HepG2 (cell line): Measurements from ENCODE around the gene MYOM1. TPM values are rescaled to one million over a fixed set of nuclear protein-coding genes. Genes with fewer than 3 reads are reported as not detected.

ENCODE experiments used
- ATAC-seq: fragments of 200-7000 bp; cut with Tn5 transposase; 3 replicates; pipeline ENCODE4 v1.9.1; 2020; ENCODE audit warnings: mild to moderate bottlenecking, moderate library complexity
- BruUV-seq: library from RNA; stranded (reverse); fragments of 400-500 nt; replicated peaks from 2 replicates; lab custom pipeline; 2021; lab: Mats Ljungman, UMichigan
- CTCF ChIA-PET: fragments of 300-600 bp; formaldehyde crosslinking; extraction: SDS; loops from one replicate; lab custom pipeline; 2021; ENCODE audit warnings: low total read pairs, inconsistent platforms, low intra/inter-chr PET ratio; lab: Yijun Ruan, JAX
- POLR2A ChIA-PET: fragments of 350-600 bp; sonication (Branson Sonifier 250); formaldehyde crosslinking; loops from one replicate; lab custom pipeline; 2020; ENCODE audit warnings: antibody characterized with exemption, inconsistent platforms; lab: Yijun Ruan, JAX
- DNase-seq: peaks from one replicate; pipeline ENCODE4 v3.0.0-alpha.2; 2015; ENCODE audit warnings: low spot score
- FAIRE-seq: peaks from 3 replicates; lab custom pipeline; 2011; peaks lifted over from hg19 to GRCh38; lab: Jason Lieb, UNC
- H2AFZ ChIP-seq: one replicate; pipeline ENCODE4 v1.6.1; 2011; ENCODE audit warnings: low read length, inconsistent platforms
- H3K27ac ChIP-seq: fragments of 300-600 bp; 3 replicates; pipeline ENCODE4 v1.8.0; 2011; ENCODE audit warnings: mixed run types, mild to moderate bottlenecking, mixed read lengths, low read length, inconsistent platforms; ENCODE audit not compliant: insufficient read depth; ENCODE audit errors: extremely low read length
- H3K27me3 ChIP-seq, 2 experiments: fragments of 200-600 bp in 1 of 2; 2 replicates in 1 of 2; 3 replicates in 1 of 2; pipeline versions ENCODE4 v1.6.0 to v1.8.0; 2011; ENCODE audit warnings: low read length in 2 of 2, mild to moderate bottlenecking in 2 of 2, moderate library complexity in 2 of 2, inconsistent platforms in 1 of 2; ENCODE audit not compliant: insufficient read depth in 2 of 2, control insufficient read depth in 1 of 2
- H3K36me3 ChIP-seq, 2 experiments: fragments of 200-600 bp in 1 of 2; replicated peaks in 1 of 2; 2 replicates in 1 of 2; 3 replicates in 1 of 2; pipeline versions ENCODE4 v1.5.1 to v1.8.0; 2011; ENCODE audit warnings: low read length in 2 of 2, inconsistent platforms in 1 of 2; ENCODE audit not compliant: insufficient read depth in 2 of 2, control insufficient read depth in 1 of 2
- H3K4me1 ChIP-seq: 2 replicates; pipeline ENCODE4 v1.5.1; 2012; ENCODE audit warnings: low read length, inconsistent platforms; ENCODE audit not compliant: insufficient read depth
- H3K4me2 ChIP-seq: 2 replicates; pipeline ENCODE4 v1.6.0; 2011; ENCODE audit warnings: low read depth, low read length, inconsistent platforms
- H3K4me3 ChIP-seq, 3 experiments: fragments of 200-600 bp in 1 of 3; sonication (generic), shearing (Covaris generic) in 1 of 3; replicated peaks in 1 of 3; 2 replicates each; pipeline ENCODE4 v1.5.1; 2011 to 2016; ENCODE audit warnings: low read length in 3 of 3, inconsistent platforms in 2 of 3, low read depth in 2 of 3, mild to moderate bottlenecking in 2 of 3, control low read depth in 1 of 3, mixed read lengths in 1 of 3; ENCODE audit not compliant: insufficient read depth in 1 of 3
- H3K79me2 ChIP-seq: one replicate; pipeline ENCODE4 v1.6.1; 2011; ENCODE audit warnings: low read length, inconsistent platforms; ENCODE audit not compliant: insufficient read depth
- H3K9ac ChIP-seq: 2 replicates; pipeline ENCODE4 v1.6.0; 2011; ENCODE audit warnings: mild to moderate bottlenecking, low read depth, low read length, inconsistent platforms; ENCODE audit not compliant: insufficient read depth
- H3K9me3 ChIP-seq: 2 replicates; pipeline ENCODE4 v1.5.1; 2012; ENCODE audit warnings: mild to moderate bottlenecking, low read length
- H4K20me1 ChIP-seq: 2 replicates; pipeline ENCODE4 v1.6.0; 2011; ENCODE audit warnings: inconsistent platforms, mild to moderate bottlenecking, low read length, moderate library complexity; ENCODE audit not compliant: insufficient read depth
- HIVEP1 ChIP-seq: sonication (generic); formaldehyde crosslinking; IDR thresholded peaks from 2 replicates; pipeline ENCODE4 v1.4.0; 2020; ENCODE audit warnings: mild to moderate bottlenecking, missing genetic modification reagents
- MBNL3 ChIP-seq: fragments of 250-450 bp; sonication (Bioruptor Pico); conservative IDR thresholded peaks from 2 replicates; pipeline ENCODE4 v1.8.0; 2022; ENCODE audit warnings: mild to moderate bottlenecking, inconsistent platforms
- SIX1 ChIP-seq: sonication (generic); formaldehyde crosslinking; IDR thresholded peaks from 2 replicates; pipeline ENCODE4 v1.4.0; 2020; ENCODE audit warnings: missing genetic modification reagents, borderline replicate concordance
- TARDBP ChIP-seq: sonication (generic); formaldehyde crosslinking; IDR thresholded peaks from 2 replicates; pipeline ENCODE4 v1.8.0; 2022; ENCODE audit warnings: mild to moderate bottlenecking, missing genetic modification reagents
- TCF7L2 ChIP-seq: IDR thresholded peaks from 2 replicates; pipeline ENCODE4 v1.6.1; 2011; ENCODE audit warnings: mild to moderate bottlenecking, low read depth, low read length, moderate library complexity
- TEAD2 ChIP-seq: sonication (generic); formaldehyde crosslinking; IDR thresholded peaks from 2 replicates; pipeline ENCODE4 v1.9.0; 2021; ENCODE audit warnings: missing genetic modification reagents
- ZBTB34 ChIP-seq: sonication (generic); formaldehyde crosslinking; IDR thresholded peaks from 2 replicates; pipeline ENCODE4 v1.8.0; 2022; ENCODE audit warnings: mild to moderate bottlenecking, missing genetic modification reagents
- ZBTB38 ChIP-seq: sonication (generic); formaldehyde crosslinking; IDR thresholded peaks from 2 replicates; pipeline ENCODE4 v1.5.1; 2020; ENCODE audit warnings: mild to moderate bottlenecking, missing genetic modification reagents
- ZC3H4 ChIP-seq: sonication (generic); formaldehyde crosslinking; IDR thresholded peaks from 2 replicates; pipeline ENCODE4 v1.4.0; 2020; ENCODE audit warnings: missing genetic modification reagents, borderline replicate concordance
- ZMAT3 ChIP-seq: sonication (generic); formaldehyde crosslinking; conservative IDR thresholded peaks from 2 replicates; pipeline ENCODE4 v1.7.0; 2021; ENCODE audit warnings: missing genetic modification reagents
- ZNF224 ChIP-seq: sonication (generic); formaldehyde crosslinking; IDR thresholded peaks from 2 replicates; pipeline ENCODE4 v1.5.0; 2020; ENCODE audit warnings: mild to moderate bottlenecking, missing genetic modification reagents
- ZNF496 ChIP-seq: sonication (generic); formaldehyde crosslinking; IDR thresholded peaks from 2 replicates; pipeline ENCODE4 v1.8.1; 2023; ENCODE audit warnings: mild to moderate bottlenecking, moderate library complexity, missing genetic modification reagents; ENCODE audit not compliant: insufficient replicate concordance
- WGBS: methylation state at CpG from one replicate; pipeline ENCODE4 v1.1.6; 2017; ENCODE audit warnings: low lambda C conversion rate; 5-methylcytosine and 5-hydroxymethylcytosine counted together
- in situ Hi-C: cut with HindIII; loops from 2 replicates; pipeline ENCODE4 v1.10.0; 2017; ENCODE audit warnings: low pct_unique_long_range_greater_than_20kb; ENCODE audit not compliant: extremely low pct_ligation_motif_present
- intact Hi-C: fragments of 100-400 bp; cut with micrococcal nuclease; formaldehyde crosslinking; loops from one replicate; pipeline ENCODE4 v1.10.0; 2022; ENCODE audit not compliant: unreplicated experiment
- polyA plus RNA-seq, 8 experiments: library from polyadenylated mRNA; depleted of rRNA in 3 of 8; stranded (reverse) in 7 of 8; unstranded in 1 of 8; fragments of >200 nt; fragmentation: Illumina TruSeq in 4 of 8; extraction: Trizol in 4 of 8; gene quantifications; 2 replicates each; pipeline versions ENCODE4 v1.2.1 to v1.2.3, GENCODE V29; 2011 to 2016; ENCODE audit warnings: low read depth in 4 of 8, missing spikeins in 1 of 8, mixed read lengths in 1 of 8; ENCODE audit not compliant: insufficient read depth in 1 of 8
- total RNA-seq, 5 experiments: library from RNA; depleted of rRNA; stranded (reverse); fragments of >200 nt; fragmentation: Illumina TruSeq; extraction: Trizol; gene quantifications; 2 replicates each; pipeline ENCODE4 v1.2.3, GENCODE V29; 2016; ENCODE audit warnings: low read depth in 1 of 5
- TF ChIP-seq, protein P1 (sequence below): IDR thresholded peaks from 2 replicates; pipeline ENCODE4 v1.6.1; 2018; ENCODE audit warnings: missing genetic modification reagents
- TF ChIP-seq, protein P2 (sequence below): IDR thresholded peaks from 2 replicates; pipeline ENCODE4 v1.6.1; 2012; ENCODE audit warnings: low read depth, low read length, improper control_type of control experiment
- TF ChIP-seq, protein P3 (sequence below): sonication (generic); formaldehyde crosslinking; IDR thresholded peaks from 2 replicates; pipeline ENCODE4 v1.5.0; 2020; ENCODE audit warnings: mild to moderate bottlenecking, missing genetic modification reagents

The MYOM1 gene
- total and polyA plus RNA-seq, 2 of the 13 experiments (the other 11 are each of a cell fraction or from before 2014, with no cell fraction given), result 0.46 to 0.98 TPM

DNA sequence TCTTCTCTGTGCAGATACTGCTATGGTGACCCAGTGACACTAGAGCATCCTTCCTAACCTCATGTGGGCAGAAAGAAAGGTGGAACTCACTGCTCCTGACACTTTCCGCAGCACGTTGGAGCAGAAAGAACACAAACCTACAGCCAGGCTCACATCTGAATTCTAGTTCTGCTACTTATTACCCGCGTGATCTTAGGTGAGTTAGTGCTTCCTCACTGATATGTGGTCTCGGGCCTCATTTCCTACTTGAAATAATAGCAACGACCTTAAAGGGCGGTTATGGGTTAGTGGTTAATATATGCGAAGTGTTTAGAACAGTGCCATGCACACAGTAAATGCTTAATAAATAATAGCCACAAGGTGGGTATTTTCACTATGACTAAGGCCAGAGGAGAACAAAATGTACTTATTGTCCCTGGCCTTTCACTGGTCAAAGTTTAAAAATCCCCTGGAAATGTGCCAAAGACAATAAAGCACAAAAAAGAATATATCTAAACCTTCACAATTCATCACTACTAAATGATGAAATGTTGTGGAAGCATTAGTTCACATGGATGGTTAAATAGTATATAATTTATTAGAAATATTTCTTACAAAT, 66.6 kb downstream of the MYOM1 start (continued):
- TF ChIP-seq, protein P1, sequence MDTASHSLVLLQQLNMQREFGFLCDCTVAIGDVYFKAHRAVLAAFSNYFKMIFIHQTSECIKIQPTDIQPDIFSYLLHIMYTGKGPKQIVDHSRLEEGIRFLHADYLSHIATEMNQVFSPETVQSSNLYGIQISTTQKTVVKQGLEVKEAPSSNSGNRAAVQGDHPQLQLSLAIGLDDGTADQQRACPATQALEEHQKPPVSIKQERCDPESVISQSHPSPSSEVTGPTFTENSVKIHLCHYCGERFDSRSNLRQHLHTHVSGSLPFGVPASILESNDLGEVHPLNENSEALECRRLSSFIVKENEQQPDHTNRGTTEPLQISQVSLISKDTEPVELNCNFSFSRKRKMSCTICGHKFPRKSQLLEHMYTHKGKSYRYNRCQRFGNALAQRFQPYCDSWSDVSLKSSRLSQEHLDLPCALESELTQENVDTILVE (CRISPR knock-in tag), result no peak
- TF ChIP-seq ZNF224 (CRISPR knock-in tag), result no peak
- no peak for TF ChIP-seq SIX1 (CRISPR knock-in tag)
- TF ChIP-seq ZBTB38 (CRISPR knock-in tag), result peak; percentile 64; the same call in 1 of the 2 replicates
- peak; percentile 46; the same call in 1 of the 2 replicates for TF ChIP-seq TARDBP
- no peak for TF ChIP-seq TCF7L2

DNA sequence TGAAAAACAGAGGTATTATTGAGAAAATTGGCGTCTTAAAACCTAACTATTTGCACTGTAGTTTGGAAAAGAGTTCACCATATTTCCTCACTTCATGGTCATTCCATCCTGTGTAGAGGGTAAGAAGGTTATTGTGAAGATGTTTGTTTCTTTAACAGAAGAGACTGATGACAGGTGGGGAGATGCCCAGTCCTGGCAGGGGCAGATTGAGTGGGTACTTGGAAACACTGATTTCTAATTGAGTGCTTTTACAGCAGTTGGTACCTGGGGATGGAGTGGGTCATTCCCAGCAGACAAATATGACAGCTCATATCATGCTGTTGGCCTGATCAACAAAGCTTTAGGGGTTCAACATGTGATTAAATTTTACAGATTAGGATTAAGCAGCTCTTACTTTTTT, 67.5 kb downstream of the MYOM1 start:
- FAIRE-seq, result peak; percentile 34
- no peak overlapping the region for H3K4me3 ChIP-seq
- DNase-seq, result no peak
- ChIA-PET POLR2A (interaction anchor here (1.0 to 2.9 kb wide), 2 partner anchors 22 to 94 kb away, joined by 3 to 16 read pairs; no protein-coding TSS in a partner anchor), CTCF (interaction anchor here (1.0 to 2.4 kb wide), 3 partner anchors 89 to 220 kb away, joined by 4 to 16 read pairs (median 4); no protein-coding TSS in a partner anchor)
- no peaks in the 10 kb centered on the region for H3K36me3 ChIP-seq
- H3K79me2 ChIP-seq, result no peaks in the 10 kb centered on the region
- H3K4me2 ChIP-seq, result no peak overlapping the region
- WGBS, result 29% methylated on average over 1 of the region's 1 CpG
- H3K9ac ChIP-seq, result 0 out of 2 replicates have a peak overlapping the region, but pooled peaks have one; percentile 37
- no TSS peak for BruUV-seq
- ATAC-seq, result no peak
- no peak overlapping the region for H2AFZ ChIP-seq
- no peaks in the 10 kb centered on the region for H3K27me3 ChIP-seq
- H3K4me1 ChIP-seq, result peaks cover 66% of the 10 kb centered on the region
- no peaks in the 10 kb centered on the region for H3K9me3 ChIP-seq
- intact Hi-C loops, result no loop called here
- no peaks in the 10 kb centered on the region for H4K20me1 ChIP-seq
- no peak overlapping the region for H3K27ac ChIP-seq
- in situ Hi-C loops, result loop anchor here (5.0 to 10.0 kb wide), 2 partner anchors 95 to 217 kb away; partner anchors contain the start of gene MYL12A
- TF ChIP-seq HIVEP1 (CRISPR knock-in tag) (no peak), ZBTB34 (CRISPR knock-in tag) (no peak), ZNF496 (CRISPR knock-in tag) (no peak), MBNL3 (CRISPR knock-in tag) (no peak), ZC3H4 (no peak), TEAD2 (CRISPR knock-in tag) (no peak), ZMAT3 (CRISPR knock-in tag) (no peak)
- TF ChIP-seq, protein P2, sequence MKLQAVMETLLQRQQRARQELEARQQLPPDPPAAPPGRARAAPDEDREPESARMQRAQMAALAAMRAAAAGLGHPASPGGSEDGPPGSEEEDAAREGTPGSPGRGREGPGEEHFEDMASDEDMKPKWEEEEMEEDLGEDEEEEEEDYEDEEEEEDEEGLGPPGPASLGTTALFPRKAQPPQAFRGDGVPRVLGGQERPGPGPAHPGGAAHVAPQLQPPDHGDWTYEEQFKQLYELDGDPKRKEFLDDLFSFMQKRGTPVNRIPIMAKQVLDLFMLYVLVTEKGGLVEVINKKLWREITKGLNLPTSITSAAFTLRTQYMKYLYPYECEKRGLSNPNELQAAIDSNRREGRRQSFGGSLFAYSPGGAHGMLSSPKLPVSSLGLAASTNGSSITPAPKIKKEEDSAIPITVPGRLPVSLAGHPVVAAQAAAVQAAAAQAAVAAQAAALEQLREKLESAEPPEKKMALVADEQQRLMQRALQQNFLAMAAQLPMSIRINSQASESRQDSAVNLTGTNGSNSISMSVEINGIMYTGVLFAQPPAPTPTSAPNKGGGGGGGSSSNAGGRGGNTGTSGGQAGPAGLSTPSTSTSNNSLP, result no peak
- TF ChIP-seq, protein P3, sequence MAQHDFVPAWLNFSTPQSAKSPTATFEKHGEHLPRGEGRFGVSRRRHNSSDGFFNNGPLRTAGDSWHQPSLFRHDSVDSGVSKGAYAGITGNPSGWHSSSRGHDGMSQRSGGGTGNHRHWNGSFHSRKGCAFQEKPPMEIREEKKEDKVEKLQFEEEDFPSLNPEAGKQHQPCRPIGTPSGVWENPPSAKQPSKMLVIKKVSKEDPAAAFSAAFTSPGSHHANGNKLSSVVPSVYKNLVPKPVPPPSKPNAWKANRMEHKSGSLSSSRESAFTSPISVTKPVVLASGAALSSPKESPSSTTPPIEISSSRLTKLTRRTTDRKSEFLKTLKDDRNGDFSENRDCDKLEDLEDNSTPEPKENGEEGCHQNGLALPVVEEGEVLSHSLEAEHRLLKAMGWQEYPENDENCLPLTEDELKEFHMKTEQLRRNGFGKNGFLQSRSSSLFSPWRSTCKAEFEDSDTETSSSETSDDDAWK, result no peak
